ENCODE measurements around the gene PHGDH.

DNA sequence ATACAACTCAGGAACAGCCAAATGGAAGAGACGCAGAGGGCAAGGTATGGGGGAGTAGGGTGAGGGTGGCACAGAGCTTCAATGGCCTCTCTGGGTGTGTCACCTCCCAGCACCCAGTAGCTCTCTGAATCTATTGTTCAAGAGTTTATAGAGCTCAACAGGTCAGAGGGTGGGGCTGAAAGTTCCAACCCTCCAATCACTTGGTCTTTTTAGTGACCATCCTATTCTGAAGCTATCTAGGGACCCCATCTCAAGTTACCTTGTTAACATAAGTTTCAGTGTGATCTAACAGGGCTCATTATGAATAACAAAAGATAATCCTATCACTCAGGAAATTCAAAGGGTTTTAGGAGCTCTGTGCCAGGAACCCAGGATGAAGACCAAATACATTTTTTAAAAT, 32.5 kb upstream of the PHGDH start:
- TF ChIP-seq EZH2 (IDR thresholded peaks at IDR 0.05; ENCODE audit: insufficient read depth, poor library complexity, severe bottlenecking): no peak
- no peak for TF ChIP-seq EZH2phosphoT487 (IDR thresholded peaks at IDR 0.05; ENCODE audit: insufficient read depth, low read depth)

Measured in GM23248 (cell line).